ENCODE results near the gene CASP6.
A peak's percentile ranks its signal among the peaks of the same experiment; 100 is the strongest.
"Not testable (repeated sequence)": the region's sequence is repeated elsewhere in the genome, so short reads cannot be mapped to it uniquely, and the experiment has no call there.

Gene CASP6

GRCh38 chr4:109718759-109719158 is 15.5 kb upstream of the CASP6 start:
- no peak for DNase-seq

GRCh38 chr4:109713500-109713899 is 10.3 kb upstream of the CASP6 start:
- DNase-seq, result no peak

GRCh38 chr4:109708990-109709389 is 5.7 kb upstream of the CASP6 start:
- DNase-seq, result no peak

- no peak for DNase-seq
Observed at GRCh38 chr4:109708435-109708834, 5.2 kb upstream of the CASP6 start.

GRCh38 chr4:109703664-109704361 is 568 bp upstream of the CASP6 start:
- DNase-seq, result no peak

GRCh38 chr4:109701566-109702410 is 1.5 kb downstream of the CASP6 start:
- DNase-seq, result no peak

GRCh38 chr4:109699553-109700225 is 3.6 kb downstream of the CASP6 start:
- DNase-seq, result no peak

- DNase-seq, result no peak
Observed at GRCh38 chr4:109698656-109699055, 4.6 kb downstream of the CASP6 start.

- no peak for DNase-seq
Observed at GRCh38 chr4:109691411-109691920, 11.8 kb downstream of the CASP6 start.

- peak; percentile 45 for DNase-seq
Observed at GRCh38 chr4:109690690-109691410, 12.4 kb downstream of the CASP6 start.

GRCh38 chr4:109684727-109685126 is 18.5 kb downstream of the CASP6 start:
- no peak for DNase-seq

- DNase-seq, result no peak
Observed at GRCh38 chr4:109683621-109684253, 19.5 kb downstream of the CASP6 start.

GRCh38 chr4:109682875-109683274 is 20.4 kb downstream of the CASP6 start:
- DNase-seq, result no peak

GRCh38 chr4:109678925-109679324 is 24.3 kb downstream of the CASP6 start:
- DNase-seq, result not testable (repeated sequence)

- not testable (repeated sequence) for DNase-seq
Observed at GRCh38 chr4:109678472-109678871, 24.8 kb downstream of the CASP6 start.

- DNase-seq, result no peak
Observed at GRCh38 chr4:109676886-109677285, 26.4 kb downstream of the CASP6 start.

- no peak for DNase-seq
Observed at GRCh38 chr4:109675843-109676242, 27.4 kb downstream of the CASP6 start.

GRCh38 chr4:109675181-109675580 is 28.1 kb downstream of the CASP6 start:
- DNase-seq, result no peak

- DNase-seq, result no peak
Observed at GRCh38 chr4:109673303-109673702, 29.9 kb downstream of the CASP6 start.

GRCh38 chr4:109672169-109672930 is 30.9 kb downstream of the CASP6 start:
- no peak for DNase-seq

- no peak for DNase-seq
Observed at GRCh38 chr4:109671350-109671749, 31.9 kb downstream of the CASP6 start.
